HL-60/S4 treated with phorbol 12-myristate 13-acetate at 8.2 ng/mL for 4 days and 3 days (cell line): ENCODE data around the gene DPEP1.
"Not testable (repeated sequence)": the region's sequence is repeated elsewhere in the genome, so short reads cannot be mapped to it uniquely, and the experiment has no call there.

ENCODE experiments used
- in situ Hi-C: fragments of 300-500 bp; cut with MboI; formaldehyde crosslinking; loops from 2 replicates; pipeline ENCODE4 v1.15.0; 2022; ENCODE audit warnings: low sequenced_read_pairs

The DPEP1 gene

GRCh38 chr16:89613231-89613953, at the start of gene DPEP1:
Gene DPEP1 (plus strand): TSS chr16:89613642. CDS start chr16:89630411, 16,769 bp downstream.
- in situ Hi-C loops: no loop called here

DNA sequence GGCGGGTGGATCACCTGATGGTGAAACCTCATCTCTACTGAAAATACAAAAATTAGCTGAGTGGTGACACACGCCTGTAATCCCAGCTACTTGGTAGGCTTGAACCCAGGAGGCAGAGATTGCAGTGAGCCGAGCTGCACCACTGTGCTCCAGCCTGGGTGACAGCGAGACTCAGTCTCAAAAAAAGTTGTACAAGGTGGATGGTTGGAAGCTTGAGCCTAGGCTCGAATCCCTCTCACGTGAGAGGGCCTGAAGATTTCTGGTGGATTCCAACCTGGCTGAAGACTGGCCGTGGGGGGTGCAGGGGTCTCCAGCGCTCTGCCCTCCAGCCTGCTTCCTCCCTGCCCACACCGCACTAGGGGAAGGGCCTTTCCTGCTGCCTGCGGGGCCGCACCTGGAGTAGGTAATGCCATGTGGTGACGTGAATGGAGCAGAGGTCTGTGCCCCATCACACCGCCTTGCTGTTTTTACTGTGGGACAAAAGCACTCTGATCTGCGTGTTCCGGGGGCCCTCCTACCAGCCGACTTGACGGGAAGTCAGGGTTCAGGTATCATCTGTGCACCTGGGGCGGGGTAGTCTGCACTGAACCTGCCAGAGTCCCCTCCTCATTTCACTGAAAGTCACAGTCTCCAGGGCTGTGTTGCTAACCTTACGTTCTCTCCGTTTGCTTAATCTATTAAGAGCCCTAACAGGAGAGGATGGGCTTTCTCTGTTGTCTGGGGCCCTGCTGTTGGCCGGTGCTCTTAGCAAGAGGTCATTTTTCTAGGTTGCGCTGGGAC, 48.8 kb upstream of the DPEP1 start:
- in situ Hi-C loops: no loop called here

- in situ Hi-C loops: no loop called here
Observed at GRCh38 chr16:89565256-89565505, 48.3 kb upstream of the DPEP1 start.

DNA sequence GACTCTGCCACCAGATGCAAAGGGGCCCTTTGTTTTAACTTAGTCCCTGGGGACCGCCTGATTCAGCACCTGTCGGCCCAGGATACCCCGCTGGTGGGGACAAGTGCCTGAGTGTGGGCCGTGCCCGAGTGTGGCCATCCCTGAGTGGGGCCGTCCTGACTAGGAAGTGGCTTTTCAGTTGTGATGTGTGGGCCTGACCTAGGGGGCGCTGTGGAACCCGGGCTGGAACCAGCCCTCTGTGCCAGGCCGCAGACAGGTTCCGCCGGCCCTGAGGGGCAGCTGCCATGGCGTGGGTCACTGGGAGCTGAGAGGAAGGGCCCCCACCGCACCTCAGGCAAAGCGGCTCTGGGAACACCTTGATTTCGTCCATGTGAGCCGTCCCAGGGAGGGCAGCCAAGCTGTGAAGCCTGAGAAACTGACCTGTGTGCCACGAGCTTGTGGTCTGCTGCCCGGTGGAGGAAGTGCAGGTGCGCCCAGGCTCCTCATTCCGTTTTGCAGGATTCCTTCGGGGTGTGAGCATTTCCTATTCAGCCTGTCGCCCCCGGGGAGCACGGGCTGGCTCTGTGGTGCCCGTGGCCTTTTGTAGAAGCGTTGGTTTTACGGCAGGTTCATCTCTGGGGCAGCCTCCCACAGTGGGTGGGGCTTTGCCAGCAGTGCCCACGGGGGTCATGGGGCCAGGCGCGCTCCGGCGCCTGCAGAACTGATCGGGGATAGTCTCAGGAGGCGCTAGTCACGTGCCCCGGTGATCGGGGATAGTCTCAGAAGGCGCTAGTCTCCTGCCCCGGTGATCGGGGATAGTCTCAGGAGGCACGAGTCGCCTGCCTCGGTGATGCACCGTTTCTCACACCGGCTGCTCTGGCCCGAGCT, 47.7 kb upstream of the DPEP1 start:
- in situ Hi-C loops: no loop called here

- in situ Hi-C loops: no loop called here
Observed at GRCh38 chr16:89567656-89568594, 45.5 kb upstream of the DPEP1 start.

DNA sequence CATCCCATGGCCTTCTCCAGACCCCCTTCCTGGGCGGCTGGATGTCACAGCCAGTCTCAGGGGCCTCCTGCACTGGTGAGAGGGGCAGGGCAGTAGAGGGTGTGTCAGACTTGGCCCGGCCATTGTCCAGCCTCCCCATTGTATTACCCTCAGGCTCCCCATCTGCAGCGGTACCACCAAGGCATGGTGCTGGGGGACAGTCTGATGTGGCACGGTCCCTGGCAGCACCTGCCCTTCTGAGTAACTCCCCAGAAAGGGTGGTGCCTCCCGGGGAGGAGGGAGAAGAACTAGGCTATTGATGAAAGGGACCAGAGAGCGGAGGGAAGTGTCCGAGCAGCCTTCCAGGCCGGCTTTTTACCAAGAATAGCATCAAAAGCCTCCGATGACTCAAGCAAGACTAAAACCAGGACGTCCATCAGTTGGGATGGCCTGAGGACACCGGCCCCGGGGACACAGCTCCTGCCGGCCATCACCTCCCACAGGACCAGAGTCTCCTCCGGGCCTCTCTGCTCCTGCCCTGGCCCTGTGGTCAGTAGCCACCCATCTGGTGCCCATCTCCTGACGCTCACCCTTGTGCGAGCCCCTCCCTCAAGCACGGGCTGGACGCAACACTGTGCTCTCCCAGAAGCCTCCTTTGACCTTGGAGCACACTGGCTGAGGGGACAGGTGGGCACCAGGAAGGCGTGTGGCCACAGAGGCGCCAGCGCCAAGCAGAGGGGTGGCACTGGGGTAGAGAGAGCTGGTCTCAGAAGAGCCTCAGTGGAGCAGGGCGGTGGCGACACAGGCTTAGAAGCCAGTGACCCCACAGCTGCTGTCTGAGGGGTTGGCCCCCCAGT, 43.7 kb upstream of the DPEP1 start:
- in situ Hi-C loops: no loop called here

DNA sequence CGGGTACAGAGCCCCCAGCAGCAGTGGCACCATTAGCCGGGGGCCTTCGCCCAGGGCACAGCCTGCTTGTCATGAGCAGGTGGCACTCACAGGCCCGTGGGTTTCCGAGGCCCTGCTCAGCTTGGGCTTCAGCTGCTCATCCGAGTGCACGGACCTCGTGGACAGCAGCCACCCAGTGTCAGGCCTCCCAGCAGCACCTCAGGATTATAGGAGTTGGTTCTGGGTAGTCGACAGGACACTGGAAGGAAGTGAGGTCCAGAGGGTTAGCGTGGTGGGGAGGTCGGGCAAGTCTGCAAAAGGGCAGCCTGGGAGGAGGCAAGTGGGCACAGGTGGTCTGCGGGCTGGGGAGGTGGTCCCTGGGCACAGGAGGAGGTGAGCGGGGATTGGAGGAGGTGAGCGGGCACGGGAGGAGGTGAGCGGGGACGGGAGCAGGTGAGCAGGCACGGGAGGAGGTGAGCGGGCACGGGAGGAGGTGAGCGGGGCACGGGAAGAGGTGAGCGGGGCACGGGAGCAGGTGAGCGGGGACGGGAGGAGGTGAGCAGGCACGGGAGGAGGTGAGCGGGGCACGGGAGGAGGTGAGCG, 43.0 kb upstream of the DPEP1 start:
- in situ Hi-C loops: no loop called here

DNA sequence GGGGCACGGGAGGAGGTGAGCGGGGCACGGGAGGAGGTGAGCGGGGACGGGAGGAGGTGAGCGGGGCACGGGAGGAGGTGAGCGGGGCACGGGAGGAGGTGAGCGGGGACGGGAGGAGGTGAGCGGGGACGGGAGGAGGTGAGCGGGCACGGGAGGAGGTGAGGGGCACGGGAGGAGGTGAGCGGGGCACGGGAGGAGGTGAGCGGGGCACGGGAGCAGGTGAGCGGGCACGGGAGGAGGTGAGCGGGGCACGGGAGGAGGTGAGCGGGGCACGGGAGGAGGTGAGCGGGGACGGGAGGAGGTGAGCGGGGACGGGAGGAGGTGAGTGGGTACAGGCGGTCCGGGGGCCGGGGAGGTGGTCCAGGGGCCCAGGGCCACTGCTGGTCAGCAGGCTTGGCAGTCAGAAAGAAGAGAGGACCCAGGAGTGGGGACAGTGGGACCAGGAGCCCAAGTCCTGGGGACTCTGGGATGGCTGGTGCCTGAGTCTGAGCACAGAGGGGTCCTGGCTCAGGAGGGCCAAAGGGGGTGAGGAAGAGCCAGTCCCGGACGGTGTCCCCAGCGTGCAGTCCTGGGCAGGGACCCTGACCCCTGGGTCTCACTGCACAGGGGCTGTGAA, 42.4 kb upstream of the DPEP1 start:
- in situ Hi-C loops: not testable (repeated sequence)

- in situ Hi-C loops: no loop called here
Observed at GRCh38 chr16:89571636-89572035, 41.8 kb upstream of the DPEP1 start.

DNA sequence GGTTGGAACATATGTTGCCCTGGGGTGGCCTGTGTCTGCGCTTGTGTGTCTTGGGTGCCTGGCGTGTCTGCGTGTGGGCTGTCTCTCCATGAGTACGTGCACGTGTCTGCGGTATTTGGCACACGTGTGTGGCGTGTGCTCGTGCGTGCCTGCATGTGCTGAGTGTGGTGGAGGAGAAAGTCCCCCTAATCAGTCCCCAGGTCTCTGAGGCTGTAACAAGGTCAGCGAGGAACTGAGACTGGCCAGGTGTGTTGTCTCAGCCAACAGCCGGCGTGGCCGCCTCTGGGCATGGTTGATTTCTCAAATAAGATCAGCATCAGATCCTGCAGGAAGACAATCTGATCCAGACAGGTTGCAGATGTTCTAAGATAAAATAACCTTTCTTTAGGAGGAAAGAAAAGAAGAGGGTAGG, 41.4 kb upstream of the DPEP1 start:
- in situ Hi-C loops: no loop called here

GRCh38 chr16:89572485-89573205, 40.8 kb upstream of the DPEP1 start:
- in situ Hi-C loops: no loop called here

DNA sequence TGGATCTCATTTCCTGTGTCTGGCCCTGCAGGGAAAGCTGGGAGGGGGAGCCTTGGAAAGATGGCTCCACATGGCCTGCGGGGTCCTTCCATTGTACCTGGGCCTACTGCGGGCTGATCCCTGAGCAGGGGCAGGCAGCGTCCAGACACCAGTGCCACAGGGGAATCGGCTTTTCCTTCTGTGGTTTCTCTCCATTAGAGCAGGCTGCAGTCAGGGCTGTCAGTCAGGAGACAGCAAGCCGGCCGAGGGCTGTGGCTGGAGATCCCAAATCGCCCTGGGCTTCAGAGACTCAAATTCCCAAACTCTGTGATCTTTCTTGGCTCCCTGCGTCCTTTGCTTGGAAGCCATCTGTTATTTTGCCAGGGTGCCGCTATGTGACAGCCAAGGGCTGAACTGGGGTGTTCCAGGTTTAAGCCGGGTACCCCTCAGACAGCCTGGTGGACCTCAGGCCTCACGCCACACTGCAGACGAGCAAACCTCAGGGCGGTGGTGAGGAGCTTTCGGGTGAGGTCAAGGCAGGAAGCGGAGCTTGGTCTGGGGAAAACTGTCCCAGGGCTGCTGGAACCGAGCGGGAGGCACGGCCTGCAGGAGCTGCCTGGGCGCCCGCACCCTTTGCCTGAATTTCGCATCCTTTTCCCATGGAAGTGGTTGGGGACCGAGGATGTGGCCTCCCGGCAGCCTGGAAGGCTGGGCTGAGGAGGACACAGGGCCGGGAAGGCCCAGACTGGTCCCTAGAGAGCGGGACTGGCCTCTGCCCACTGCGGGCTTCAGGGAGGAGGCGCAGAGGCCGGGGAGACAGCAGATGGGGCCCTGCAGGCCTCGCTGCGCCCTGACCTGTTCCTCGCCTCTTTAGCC, 39.4 kb upstream of the DPEP1 start:
- in situ Hi-C loops: no loop called here

DNA sequence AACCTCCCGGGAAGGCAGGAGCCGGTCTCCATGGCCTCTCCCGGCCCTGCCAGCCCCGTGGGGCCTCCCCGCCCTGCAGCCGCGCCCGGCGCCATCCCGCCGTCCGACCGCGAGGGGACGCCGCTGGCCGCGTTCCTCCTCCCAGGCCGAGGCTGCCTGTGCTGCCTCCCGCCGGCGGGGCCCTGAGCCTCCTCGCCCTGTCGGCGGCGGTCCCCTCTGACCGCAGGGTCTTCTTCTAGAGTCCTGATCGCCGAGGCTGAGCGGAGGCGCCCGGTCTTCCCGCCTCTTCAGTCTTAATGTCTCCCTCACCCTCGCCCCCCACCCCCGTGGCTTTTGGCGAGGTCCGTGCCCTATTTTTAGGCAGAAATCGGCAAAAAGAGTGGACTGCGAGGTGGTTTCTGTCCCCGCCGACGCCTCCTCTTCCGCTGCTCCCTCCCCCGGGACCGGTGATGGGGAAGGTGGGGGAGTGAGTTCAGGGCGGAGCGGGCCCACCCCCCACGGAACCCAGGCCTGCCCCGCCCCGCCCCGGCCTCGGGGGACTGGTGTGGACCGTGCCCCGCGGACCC, 38.7 kb upstream of the DPEP1 start:
- in situ Hi-C loops: no loop called here

- in situ Hi-C loops: no loop called here
Observed at GRCh38 chr16:89575247-89576152, 37.9 kb upstream of the DPEP1 start, which contains the start of gene CPNE7. Gene CPNE7 (plus strand): TSS chr16:89575758. CDS start chr16:89575898, 140 bp downstream.

- in situ Hi-C loops: no loop called here
Observed at GRCh38 chr16:89576153-89577054, 37.0 kb upstream of the DPEP1 start.
